ENCODE data around the gene DEDD.

The DEDD gene

GRCh38 chr1:161111527-161111926, 20.9 kb downstream of the DEDD start:
- in situ Hi-C loops (cut with MboI; ENCODE audit: low pct_unique_long_range_greater_than_20kb, low sequenced_read_pairs, unreplicated experiment) = no loop called here
- no peak for TF ChIP-seq CTCF (IDR thresholded peaks at IDR 0.05; ENCODE audit: extremely low read depth, insufficient read depth, missing control alignments)
- DNase-seq (ENCODE audit: low spot score) = no peak

GRCh38 chr1:161111117-161111516, 21.4 kb downstream of the DEDD start:
- in situ Hi-C loops (cut with MboI; ENCODE audit: low pct_unique_long_range_greater_than_20kb, low sequenced_read_pairs, unreplicated experiment) = no loop called here
- no peak for DNase-seq (ENCODE audit: low spot score)
- TF ChIP-seq CTCF (IDR thresholded peaks at IDR 0.05; ENCODE audit: extremely low read depth, insufficient read depth, missing control alignments) = no peak

GRCh38 chr1:161106431-161106830, 26.0 kb downstream of the DEDD start:
- no peak for DNase-seq (ENCODE audit: low spot score)
- no peak for TF ChIP-seq CTCF (IDR thresholded peaks at IDR 0.05; ENCODE audit: extremely low read depth, insufficient read depth, missing control alignments)
- in situ Hi-C loops (cut with MboI; ENCODE audit: low pct_unique_long_range_greater_than_20kb, low sequenced_read_pairs, unreplicated experiment) = no loop called here

- no peak for TF ChIP-seq CTCF (IDR thresholded peaks at IDR 0.05; ENCODE audit: extremely low read depth, insufficient read depth, missing control alignments)
- DNase-seq (ENCODE audit: low spot score) = no peak
- in situ Hi-C loops (cut with MboI; ENCODE audit: low pct_unique_long_range_greater_than_20kb, low sequenced_read_pairs, unreplicated experiment) = no loop called here
Measured at GRCh38 chr1:161100556-161100955, 31.9 kb downstream of the DEDD start.

GRCh38 chr1:161099090-161099802, 33.2 kb downstream of the DEDD start:
- in situ Hi-C loops (cut with MboI; ENCODE audit: low pct_unique_long_range_greater_than_20kb, low sequenced_read_pairs, unreplicated experiment) = no loop called here
- no peak for TF ChIP-seq CTCF (IDR thresholded peaks at IDR 0.05; ENCODE audit: extremely low read depth, insufficient read depth, missing control alignments)
- no peak for DNase-seq (ENCODE audit: low spot score)

- in situ Hi-C loops (cut with MboI; ENCODE audit: low pct_unique_long_range_greater_than_20kb, low sequenced_read_pairs, unreplicated experiment) = no loop called here
- peak; percentile 4 for TF ChIP-seq CTCF (IDR thresholded peaks at IDR 0.05; ENCODE audit: extremely low read depth, insufficient read depth, missing control alignments)
- peak; percentile 97 for DNase-seq (ENCODE audit: low spot score)
Measured at GRCh38 chr1:161098210-161099068, 34.0 kb downstream of the DEDD start, which contains the start of gene KLHDC9. Gene KLHDC9, plus strand, starts transcription at chr1:161098361. Its CDS starts 175 bp downstream, at chr1:161098536.
